Smooth muscle cell (in vitro differentiated cells): ENCODE results near the gene ATAD3B. TPM values are rescaled to one million over a fixed set of nuclear protein-coding genes. Genes with fewer than 3 reads are reported as not detected.
"Not testable (repeated sequence)": the region's sequence is repeated elsewhere in the genome, so short reads cannot be mapped to it uniquely, and the experiment has no call there.

Source experiments
- DNase-seq: peaks from one replicate; lab custom pipeline; 2025; ENCODE audit not compliant: unreplicated experiment; lab: John Stamatoyannopoulos, UW
- H2AFZ ChIP-seq: fragments of 200-600 bp; sonication (generic); 2 replicates; pipeline ENCODE4 v1.6.0; 2016; ENCODE audit warnings: antibody characterized with exemption, low read depth, mild to moderate bottlenecking
- H3F3A ChIP-seq: fragments of 200-600 bp; sonication (generic); 2 replicates; pipeline ENCODE4 v1.6.0; 2017; ENCODE audit warnings: antibody characterized with exemption, low read depth
- H3K27ac ChIP-seq: fragments of 200-600 bp; sonication (generic); 2 replicates; pipeline ENCODE4 v1.5.1; 2016; ENCODE audit warnings: low read depth, mild to moderate bottlenecking
- H3K27me3 ChIP-seq: fragments of 200-600 bp; sonication (generic); 2 replicates; pipeline ENCODE4 v1.6.1; 2016; ENCODE audit warnings: low read depth, mild to moderate bottlenecking
- H3K36me3 ChIP-seq: fragments of 200-600 bp; sonication (generic); 2 replicates; pipeline ENCODE4 v1.5.1; 2016; ENCODE audit warnings: low read depth
- H3K4me1 ChIP-seq: fragments of 200-600 bp; sonication (generic); 2 replicates; pipeline ENCODE4 v1.5.1; 2016; ENCODE audit warnings: low read depth
- H3K4me2 ChIP-seq: fragments of 200-600 bp; sonication (generic); 2 replicates; pipeline ENCODE4 v1.6.0; 2016; ENCODE audit warnings: mild to moderate bottlenecking
- H3K4me3 ChIP-seq: fragments of 200-600 bp; sonication (generic); 2 replicates; pipeline ENCODE4 v1.5.1; 2016; ENCODE audit warnings: mild to moderate bottlenecking
- H3K79me2 ChIP-seq: fragments of 200-600 bp; sonication (generic); 2 replicates; pipeline ENCODE4 v1.6.0; 2016; ENCODE audit warnings: low read depth, mild to moderate bottlenecking
- H3K9ac ChIP-seq: fragments of 200-600 bp; sonication (generic); 2 replicates; pipeline ENCODE4 v1.6.0; 2016; ENCODE audit warnings: low read depth
- H3K9me3 ChIP-seq: fragments of 200-600 bp; sonication (generic); replicated peaks from 2 replicates; pipeline ENCODE4 v1.5.1; 2016; ENCODE audit warnings: low read depth
- H4K20me1 ChIP-seq: fragments of 200-600 bp; sonication (generic); 2 replicates; pipeline ENCODE4 v1.6.0; 2016; ENCODE audit warnings: low read depth
- CTCF ChIP-seq: fragments of 200-600 bp; sonication (generic); IDR thresholded peaks from 2 replicates; pipeline ENCODE4 v1.5.1; 2017; ENCODE audit warnings: borderline replicate concordance, mild to moderate bottlenecking, antibody characterized with exemption; ENCODE audit not compliant: insufficient read depth, poor library complexity, severe bottlenecking
- WGBS: methylation state at CpG from one replicate; pipeline ENCODE4 v1.1.7; 2016; ENCODE audit warnings: low lambda C conversion rate; 5-methylcytosine and 5-hydroxymethylcytosine counted together
- polyA plus RNA-seq: library from polyadenylated mRNA; unstranded; fragments of >200 nt; fragmentation: Nextera tagmentation; extraction: Ambion mirVana; gene quantifications from 2 replicates; pipeline ENCODE4 v1.2.1, GENCODE V29; 2016
- total RNA-seq: library from RNA; depleted of rRNA; stranded (reverse); fragments of >200 nt; gene quantifications from 2 replicates; pipeline ENCODE4 v1.2.3, GENCODE V29; 2014

ATAD3B gene
- total and polyA plus RNA-seq, 2 experiments from 2014 or later = 8.6 to 20.2 TPM

- H3K27ac ChIP-seq = no peak overlapping the region
- H3K9ac ChIP-seq = no peak overlapping the region
- peaks cover 6% of the 10 kb centered on the region for H3K9me3 ChIP-seq
- DNase-seq = no peak
- no peak overlapping the region for H2AFZ ChIP-seq
- H4K20me1 ChIP-seq = peaks cover 4% of the 10 kb centered on the region
- no peaks in the 10 kb centered on the region for H3K27me3 ChIP-seq
- no peak overlapping the region for H3K4me2 ChIP-seq
- H3K4me3 ChIP-seq = no peak overlapping the region
- over 99% methylated on average over 16 of the region's 16 CpGs for WGBS
- H3F3A ChIP-seq = no peaks in the 10 kb centered on the region
- no peaks in the 10 kb centered on the region for H3K4me1 ChIP-seq
- no peaks in the 10 kb centered on the region for H3K79me2 ChIP-seq
- peaks cover 23% of the 10 kb centered on the region for H3K36me3 ChIP-seq
- no peak for TF ChIP-seq CTCF
Observed at GRCh38 chr1:1489231-1489630, 17.7 kb downstream of the ATAD3B start.

GRCh38 chr1:1489861-1490260 is 18.3 kb downstream of the ATAD3B start:
- WGBS = 93% methylated on average over 18 of the region's 19 CpGs
- Histone ChIP-seq H3K36me3 (peaks cover 23% of the 10 kb centered on the region), H3K27me3 (no peaks in the 10 kb centered on the region), H3K9me3 (peaks cover 6% of the 10 kb centered on the region), H3K4me2 (no peak overlapping the region), H4K20me1 (peaks cover 4% of the 10 kb centered on the region), H3K4me1 (no peaks in the 10 kb centered on the region), H2AFZ (no peak overlapping the region), H3K4me3 (no peak overlapping the region), H3K27ac (no peak overlapping the region), H3K9ac (no peak overlapping the region), H3K79me2 (no peaks in the 10 kb centered on the region), H3F3A (no peaks in the 10 kb centered on the region)
- no peak for DNase-seq
- no peak for TF ChIP-seq CTCF

GRCh38 chr1:1490633-1491230 is 19.2 kb downstream of the ATAD3B start:
- no peaks in the 10 kb centered on the region for H3K27me3 ChIP-seq
- peaks cover 4% of the 10 kb centered on the region for H4K20me1 ChIP-seq
- no peak overlapping the region for H3K4me2 ChIP-seq
- no peak for TF ChIP-seq CTCF
- WGBS = 98% methylated on average over 25 of the region's 25 CpGs
- no peak for DNase-seq
- peaks cover 6% of the 10 kb centered on the region for H3K9me3 ChIP-seq
- no peak overlapping the region for H3K9ac ChIP-seq
- no peak overlapping the region for H3K4me3 ChIP-seq
- H3K79me2 ChIP-seq = no peaks in the 10 kb centered on the region
- no peaks in the 10 kb centered on the region for H3F3A ChIP-seq
- no peaks in the 10 kb centered on the region for H3K4me1 ChIP-seq
- H3K27ac ChIP-seq = no peak overlapping the region
- peaks cover 23% of the 10 kb centered on the region for H3K36me3 ChIP-seq
- no peak overlapping the region for H2AFZ ChIP-seq

GRCh38 chr1:1491601-1492000 is 20.0 kb downstream of the ATAD3B start:
- Histone ChIP-seq H3K4me3 (no peak overlapping the region), H3K4me2 (no peak overlapping the region), H3K79me2 (no peaks in the 10 kb centered on the region), H3K27ac (no peak overlapping the region), H3F3A (no peaks in the 10 kb centered on the region), H3K9me3 (peaks cover 6% of the 10 kb centered on the region), H3K9ac (no peak overlapping the region), H3K27me3 (no peaks in the 10 kb centered on the region), H4K20me1 (peaks cover 4% of the 10 kb centered on the region), H2AFZ (no peak overlapping the region), H3K36me3 (peaks cover 23% of the 10 kb centered on the region), H3K4me1 (no peaks in the 10 kb centered on the region)
- WGBS = 98% methylated on average over 10 of the region's 10 CpGs
- no peak for DNase-seq
- no peak for TF ChIP-seq CTCF

- not testable (repeated sequence) for H4K20me1 ChIP-seq, H3K27ac ChIP-seq, H3K4me2 ChIP-seq, H3K27me3 ChIP-seq, H3K4me1 ChIP-seq, H3K9me3 ChIP-seq, DNase-seq, H3K4me3 ChIP-seq, H3F3A ChIP-seq, H2AFZ ChIP-seq, H3K79me2 ChIP-seq, H3K9ac ChIP-seq
- peaks cover 23% of the 10 kb centered on the region for H3K36me3 ChIP-seq
- 94% methylated on average over 18 of the region's 22 CpGs for WGBS
Observed at GRCh38 chr1:1494311-1494710, 22.7 kb downstream of the ATAD3B start.

GRCh38 chr1:1495461-1495975 is 24.0 kb downstream of the ATAD3B start:
- H3K27ac ChIP-seq, H3K9ac ChIP-seq, H3F3A ChIP-seq, H3K9me3 ChIP-seq, H3K4me3 ChIP-seq, H3K79me2 ChIP-seq, H3K4me1 ChIP-seq, H4K20me1 ChIP-seq, H3K4me2 ChIP-seq, H3K27me3 ChIP-seq, H2AFZ ChIP-seq, DNase-seq: not testable (repeated sequence)
- 94% methylated on average over 18 of the region's 18 CpGs for WGBS
- peaks cover 23% of the 10 kb centered on the region for H3K36me3 ChIP-seq
